ENCODE measurements around the gene PYDC2. TPM values are rescaled to one million over a fixed set of nuclear protein-coding genes. Genes with fewer than 3 reads are reported as not detected.

Gene PYDC2
- total and polyA plus RNA-seq, 4 experiments from 2014 or later, result not detected

DNA sequence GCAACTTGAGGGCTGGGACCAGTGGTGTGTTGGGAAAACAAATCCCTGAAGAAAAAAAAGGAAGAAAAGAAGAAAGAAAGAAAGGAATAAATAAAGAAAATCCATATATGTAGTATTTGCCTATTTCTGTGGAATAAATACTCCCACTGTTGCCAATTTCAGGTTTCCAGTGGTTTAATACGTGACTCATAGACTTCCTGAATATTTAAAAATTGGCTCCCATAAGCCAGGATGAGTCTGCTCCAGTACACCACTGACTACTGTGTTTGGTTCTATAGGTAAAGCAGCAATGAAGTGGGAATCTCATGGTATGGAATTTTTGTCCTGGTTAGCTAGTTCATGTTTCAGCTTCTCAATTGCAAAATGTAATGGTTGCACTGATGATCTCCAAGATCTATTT is 31.6 kb downstream of the PYDC2 start:
- H3K4me1 ChIP-seq (ENCODE audit: insufficient read depth, low read length), result no peaks in the 10 kb centered on the region
- Mint-ChIP-seq H3K9me3 (peaks cover 0 to 5% (median 0%) of the 10 kb centered on the region in 8 donors), H3K27me3 (no peaks in the 10 kb centered on the region), H3K27ac (no peak overlapping the region), H3K4me1 (no peaks in the 10 kb centered on the region), H3K4me3 (no peak overlapping the region), H3K36me3 (no peaks in the 10 kb centered on the region)
- no peak overlapping the region for H3K27ac ChIP-seq (ENCODE audit: low read depth, low read length)
- DNase-seq, result no peak
- no peaks in the 10 kb centered on the region for H3K27me3 ChIP-seq (ENCODE audit: insufficient read depth, low read length)
- POLR2A ChIA-PET (ENCODE audit: partially characterized antibody), result no interaction called here
- CTCF ChIA-PET (ENCODE audit: partially characterized antibody), result no interaction called here
- H3K9me3 ChIP-seq (ENCODE audit: control insufficient read depth in 1 of 2, low read length in 2 of 2), result no peaks in the 10 kb centered on the region
- no peak overlapping the region for H3K4me3 ChIP-seq (ENCODE audit: low read length in 2 of 2)
- intact Hi-C loops (cut with micrococcal nuclease), result no loop called here
- H3K36me3 ChIP-seq (ENCODE audit: insufficient read depth, low read length), result no peaks in the 10 kb centered on the region

DNA sequence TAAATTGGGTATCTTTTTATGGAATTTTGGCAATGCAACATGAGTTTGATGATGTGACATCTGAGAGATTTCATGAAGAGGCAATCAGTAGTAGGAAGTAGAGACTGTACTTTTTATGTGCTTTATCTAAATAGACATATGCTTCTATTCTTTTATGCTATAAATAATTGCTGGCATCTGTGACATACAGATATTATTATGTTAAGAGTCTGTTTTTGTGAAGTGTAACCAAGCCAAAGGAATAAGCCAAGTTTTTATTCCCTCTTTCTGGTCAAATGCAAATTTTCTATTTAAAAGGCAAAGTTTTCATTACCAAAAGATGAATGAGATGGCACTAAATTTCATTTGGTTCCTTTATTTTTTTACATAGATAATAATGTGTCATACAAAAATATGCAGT is 32.4 kb downstream of the PYDC2 start:
- no peak for DNase-seq
- CTCF ChIA-PET (ENCODE audit: partially characterized antibody), result no interaction called here
- H3K27ac ChIP-seq (ENCODE audit: low read depth, low read length), result no peak overlapping the region
- Mint-ChIP-seq H3K4me3 (no peak overlapping the region), H3K4me1 (no peaks in the 10 kb centered on the region), H3K36me3 (no peaks in the 10 kb centered on the region), H3K9me3 (peaks cover 0 to 5% (median 0%) of the 10 kb centered on the region in 8 donors), H3K27me3 (no peaks in the 10 kb centered on the region), H3K27ac (no peak overlapping the region)
- intact Hi-C loops (cut with micrococcal nuclease), result no loop called here
- no peaks in the 10 kb centered on the region for H3K27me3 ChIP-seq (ENCODE audit: insufficient read depth, low read length)
- no peaks in the 10 kb centered on the region for H3K36me3 ChIP-seq (ENCODE audit: insufficient read depth, low read length)
- no peaks in the 10 kb centered on the region for H3K9me3 ChIP-seq (ENCODE audit: control insufficient read depth in 1 of 2, low read length in 2 of 2)
- POLR2A ChIA-PET (ENCODE audit: partially characterized antibody), result no interaction called here
- no peak overlapping the region for H3K4me3 ChIP-seq (ENCODE audit: low read length in 2 of 2)
- no peaks in the 10 kb centered on the region for H3K4me1 ChIP-seq (ENCODE audit: insufficient read depth, low read length)

DNA sequence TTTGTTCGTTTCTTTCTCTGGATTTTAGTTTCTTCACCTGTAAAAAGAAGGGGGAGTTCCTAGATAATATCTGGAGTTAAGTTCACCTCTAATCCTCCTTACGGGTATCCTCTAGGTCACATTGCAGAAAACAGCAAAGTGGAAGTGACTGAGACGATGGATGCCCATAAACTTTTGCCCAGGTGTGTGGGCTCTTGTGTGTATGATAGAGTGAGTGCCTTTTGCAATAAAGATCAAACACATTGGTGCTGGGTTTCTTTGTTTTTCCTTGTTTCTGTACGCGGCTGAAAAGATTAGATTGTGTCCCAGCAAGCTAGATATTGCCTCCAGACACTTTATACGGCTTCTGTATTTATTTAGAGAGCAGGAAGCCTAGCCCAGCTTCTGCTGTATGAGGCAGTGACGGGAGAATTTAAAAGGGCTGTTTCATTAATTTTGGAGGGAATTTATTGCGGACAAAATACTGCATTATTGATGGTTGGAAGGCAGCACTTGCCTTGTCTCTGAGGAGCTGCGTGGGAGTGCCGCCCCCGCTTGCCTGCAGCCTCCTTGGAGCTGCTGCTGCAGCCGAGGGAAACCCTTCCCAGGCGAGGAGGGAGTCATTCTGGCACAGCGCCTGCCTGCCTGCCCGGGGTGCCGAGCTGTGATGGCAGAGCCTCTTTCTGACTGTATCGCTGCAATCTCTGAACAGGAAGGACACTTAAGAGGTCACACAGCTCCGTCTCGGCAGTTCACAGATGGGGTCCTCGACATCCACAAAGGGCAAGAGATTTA is 38.5 kb downstream of the PYDC2 start:
- no peak overlapping the region for H3K27ac ChIP-seq (ENCODE audit: low read depth, low read length)
- CTCF ChIA-PET (ENCODE audit: partially characterized antibody), result no interaction called here
- H3K9me3 Mint-ChIP-seq, result peaks cover 0 to 4% (median 0%) of the 10 kb centered on the region in 8 donors
- H3K27ac Mint-ChIP-seq, result no peak overlapping the region
- H3K9me3 ChIP-seq (ENCODE audit: control insufficient read depth in 1 of 2, low read length in 2 of 2), result no peaks in the 10 kb centered on the region
- no peaks in the 10 kb centered on the region for H3K4me1 ChIP-seq (ENCODE audit: insufficient read depth, low read length)
- POLR2A ChIA-PET (ENCODE audit: partially characterized antibody), result no interaction called here
- H3K36me3 Mint-ChIP-seq, result no peaks in the 10 kb centered on the region
- no peaks in the 10 kb centered on the region for H3K36me3 ChIP-seq (ENCODE audit: insufficient read depth, low read length)
- no peak overlapping the region for H3K4me3 Mint-ChIP-seq
- H3K4me1 Mint-ChIP-seq, result no peaks in the 10 kb centered on the region
- H3K27me3 Mint-ChIP-seq, result no peaks in the 10 kb centered on the region
- intact Hi-C loops (cut with micrococcal nuclease), result no loop called here
- no peak overlapping the region for H3K4me3 ChIP-seq (ENCODE audit: low read length in 2 of 2)
- H3K27me3 ChIP-seq (ENCODE audit: insufficient read depth, low read length), result no peaks in the 10 kb centered on the region
- no peak for DNase-seq

DNA sequence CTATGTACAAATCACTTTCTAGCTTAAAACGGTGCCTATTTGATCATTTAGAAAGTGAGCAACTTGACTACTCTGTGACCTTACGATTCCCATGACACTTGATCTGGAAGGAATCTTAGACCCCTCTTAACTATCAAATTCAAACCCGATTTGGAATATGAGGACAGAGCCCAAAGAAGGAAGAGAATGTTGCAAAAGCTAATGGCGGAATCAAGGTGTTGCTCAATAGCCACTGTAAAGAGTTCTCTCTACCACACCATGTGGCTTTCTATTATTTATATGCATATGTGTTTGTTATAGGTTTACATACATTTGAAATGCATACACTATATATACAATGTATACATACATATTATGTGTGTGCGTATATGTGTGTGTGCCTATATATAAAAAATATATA is 39.9 kb downstream of the PYDC2 start:
- ChIA-PET CTCF (ENCODE audit: partially characterized antibody) (no interaction called here), POLR2A (ENCODE audit: partially characterized antibody) (no interaction called here)
- Histone ChIP-seq H3K9me3 (ENCODE audit: control insufficient read depth in 1 of 2, low read length in 2 of 2) (no peaks in the 10 kb centered on the region), H3K4me1 (ENCODE audit: insufficient read depth, low read length) (no peaks in the 10 kb centered on the region), H3K27me3 (ENCODE audit: insufficient read depth, low read length) (no peaks in the 10 kb centered on the region), H3K4me3 (ENCODE audit: low read length in 2 of 2) (no peak overlapping the region), H3K36me3 (ENCODE audit: insufficient read depth, low read length) (no peaks in the 10 kb centered on the region), H3K27ac (ENCODE audit: low read depth, low read length) (no peak overlapping the region)
- Mint-ChIP-seq H3K9me3 (peaks cover 0 to 4% (median 2%) of the 10 kb centered on the region in 8 donors), H3K27ac (no peak overlapping the region), H3K4me1 (no peaks in the 10 kb centered on the region), H3K27me3 (no peaks in the 10 kb centered on the region), H3K4me3 (no peak overlapping the region), H3K36me3 (no peaks in the 10 kb centered on the region)
- no peak for DNase-seq
- intact Hi-C loops (cut with micrococcal nuclease), result no loop called here

DNA sequence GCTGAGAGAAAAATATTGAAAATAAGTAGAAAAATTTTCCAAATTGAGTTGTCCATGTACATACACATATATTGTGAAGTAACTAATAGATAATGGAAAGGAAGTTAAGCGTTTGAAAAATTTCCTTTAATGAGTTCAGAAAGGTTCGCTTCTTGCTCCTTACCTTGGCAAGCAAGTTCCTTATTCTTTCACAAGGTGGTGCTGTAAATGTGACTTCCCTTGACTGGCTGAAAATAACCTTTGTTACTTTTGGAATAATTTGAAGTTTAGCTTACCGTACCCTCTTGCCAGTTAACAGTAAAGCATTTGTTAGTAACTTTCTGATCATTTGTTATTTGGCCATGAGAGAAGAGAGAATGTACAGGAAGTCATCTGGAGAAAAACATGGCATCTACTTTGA is 41.6 kb downstream of the PYDC2 start:
- no peak overlapping the region for H3K4me3 ChIP-seq (ENCODE audit: low read length in 2 of 2)
- H3K4me1 ChIP-seq (ENCODE audit: insufficient read depth, low read length), result no peaks in the 10 kb centered on the region
- intact Hi-C loops (cut with micrococcal nuclease), result no loop called here
- Mint-ChIP-seq H3K9me3 (peaks cover 0 to 4% (median 1%) of the 10 kb centered on the region in 8 donors), H3K4me1 (no peaks in the 10 kb centered on the region), H3K4me3 (no peak overlapping the region), H3K36me3 (no peaks in the 10 kb centered on the region), H3K27me3 (no peaks in the 10 kb centered on the region), H3K27ac (no peak overlapping the region)
- CTCF ChIA-PET (ENCODE audit: partially characterized antibody), result no interaction called here
- no peaks in the 10 kb centered on the region for H3K9me3 ChIP-seq (ENCODE audit: control insufficient read depth in 1 of 2, low read length in 2 of 2)
- POLR2A ChIA-PET (ENCODE audit: partially characterized antibody), result no interaction called here
- H3K27me3 ChIP-seq (ENCODE audit: insufficient read depth, low read length), result no peaks in the 10 kb centered on the region
- no peak for DNase-seq
- no peaks in the 10 kb centered on the region for H3K36me3 ChIP-seq (ENCODE audit: insufficient read depth, low read length)
- H3K27ac ChIP-seq (ENCODE audit: low read depth, low read length), result no peak overlapping the region

DNA sequence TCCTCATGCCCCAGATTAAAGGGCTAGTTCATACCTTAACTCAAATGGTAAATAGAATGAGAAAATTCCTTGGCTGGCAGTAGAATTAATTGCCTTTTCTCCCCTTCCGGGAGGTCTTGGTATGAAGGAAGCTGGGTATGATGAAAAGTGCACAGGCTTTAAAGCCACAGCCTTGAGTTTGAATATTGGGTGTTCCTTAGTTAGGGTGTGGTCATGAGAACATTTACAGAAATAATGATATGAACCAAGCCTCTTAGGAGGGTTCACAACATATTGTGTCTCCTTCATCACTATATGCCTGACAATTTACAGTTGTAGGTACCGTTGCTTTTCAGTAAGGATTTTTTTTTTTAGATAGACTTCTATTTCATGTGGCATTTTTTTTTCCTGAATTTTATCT is 48.1 kb downstream of the PYDC2 start:
- H3K27ac Mint-ChIP-seq, result no peak overlapping the region
- no peaks in the 10 kb centered on the region for H3K27me3 ChIP-seq (ENCODE audit: insufficient read depth, low read length)
- H3K36me3 Mint-ChIP-seq, result no peaks in the 10 kb centered on the region
- no peaks in the 10 kb centered on the region for H3K36me3 ChIP-seq (ENCODE audit: insufficient read depth, low read length)
- H3K27ac ChIP-seq (ENCODE audit: low read depth, low read length), result no peak overlapping the region
- intact Hi-C loops (cut with micrococcal nuclease), result no loop called here
- ChIA-PET POLR2A (ENCODE audit: partially characterized antibody) (no interaction called here), CTCF (ENCODE audit: partially characterized antibody) (no interaction called here)
- H3K4me3 ChIP-seq (ENCODE audit: low read length in 2 of 2), result no peak overlapping the region
- H3K4me1 ChIP-seq (ENCODE audit: insufficient read depth, low read length), result no peaks in the 10 kb centered on the region
- no peak for DNase-seq
- no peaks in the 10 kb centered on the region for H3K4me1 Mint-ChIP-seq
- no peak overlapping the region for H3K4me3 Mint-ChIP-seq
- no peaks in the 10 kb centered on the region for H3K27me3 Mint-ChIP-seq
- H3K9me3 Mint-ChIP-seq, result peaks cover 0 to 9% (median under 1%) of the 10 kb centered on the region in 8 donors
- no peaks in the 10 kb centered on the region for H3K9me3 ChIP-seq (ENCODE audit: control insufficient read depth in 1 of 2, low read length in 2 of 2)
